Tongue (tissue), 2 donors: ENCODE results near the gene CDRT4. TPM values are rescaled to one million over a fixed set of nuclear protein-coding genes. Genes with fewer than 3 reads are reported as not detected.

Experiments used
- DNase-seq: peaks from one replicate; pipeline ENCODE4 v3.0.0-alpha.2; 2015
- total RNA-seq: library from RNA; depleted of rRNA; stranded (reverse); fragments of >200 nt; gene quantifications from one replicate; pipeline ENCODE4 v1.2.3, GENCODE V29; 2014

The CDRT4 gene
- total RNA-seq, 1 donor from 2014 or later, result not detected

DNA sequence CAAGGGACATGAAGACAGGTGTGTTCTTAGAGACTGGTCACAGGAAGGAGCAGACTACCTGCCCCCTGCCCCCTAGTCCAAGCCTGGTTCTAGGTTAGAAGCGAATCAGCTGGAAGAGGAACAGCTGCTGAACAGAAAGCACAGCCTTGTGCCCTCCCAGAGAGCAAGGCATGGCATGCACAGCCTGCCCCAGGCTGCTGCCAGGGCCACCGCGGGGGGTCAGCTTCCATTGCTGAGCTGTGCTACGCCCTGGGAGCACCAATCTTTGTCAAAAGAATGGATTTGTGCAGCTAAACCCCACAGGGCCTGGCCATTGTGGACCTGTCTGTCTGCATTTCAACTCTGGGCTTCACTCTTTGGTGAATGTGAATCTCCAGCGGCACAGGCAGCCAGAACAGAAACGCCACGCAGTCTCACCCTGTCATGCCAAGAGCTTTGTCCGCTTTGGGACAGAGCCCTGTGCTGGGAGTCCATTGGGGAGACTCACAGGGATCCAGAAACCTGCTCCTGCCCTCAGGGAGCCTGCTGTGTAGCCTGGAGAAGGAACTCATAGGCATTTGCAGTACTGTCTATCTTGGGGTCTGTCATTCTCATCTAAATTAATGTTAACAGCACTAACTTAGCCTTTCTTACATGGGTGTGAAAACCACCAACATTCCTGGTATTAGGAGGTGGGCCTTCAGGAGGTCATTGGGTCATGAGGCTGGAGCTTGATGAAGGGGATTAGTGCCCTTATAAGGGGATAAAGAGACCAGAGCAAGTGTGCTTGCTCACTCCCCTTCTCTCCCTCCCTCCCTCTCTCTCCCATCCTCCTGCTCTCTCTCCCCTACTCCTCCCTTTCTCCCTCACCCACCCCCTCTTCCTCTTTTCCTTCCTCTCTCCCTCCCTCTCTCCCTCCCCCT is 25.6 kb upstream of the CDRT4 start:
- no peak for DNase-seq

DNA sequence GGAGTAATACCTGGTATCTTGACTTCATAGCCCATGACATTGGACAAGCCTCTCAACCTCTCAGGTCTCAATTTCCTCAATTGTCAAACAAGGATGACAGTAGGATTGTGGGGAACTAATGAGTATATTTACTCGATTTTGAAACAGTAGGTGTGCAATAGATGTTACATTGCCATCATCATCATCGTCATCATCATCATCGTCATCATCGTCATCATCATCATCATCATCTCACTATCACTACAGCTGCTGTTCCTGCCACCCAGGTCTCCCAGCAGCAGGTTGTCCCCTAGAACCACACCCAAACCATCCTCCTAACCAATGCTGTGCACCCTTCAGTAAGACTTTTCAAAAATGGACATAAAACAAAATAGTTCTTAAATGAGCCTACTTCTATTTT is 24.8 kb upstream of the CDRT4 start:
- DNase-seq, result no peak

DNA sequence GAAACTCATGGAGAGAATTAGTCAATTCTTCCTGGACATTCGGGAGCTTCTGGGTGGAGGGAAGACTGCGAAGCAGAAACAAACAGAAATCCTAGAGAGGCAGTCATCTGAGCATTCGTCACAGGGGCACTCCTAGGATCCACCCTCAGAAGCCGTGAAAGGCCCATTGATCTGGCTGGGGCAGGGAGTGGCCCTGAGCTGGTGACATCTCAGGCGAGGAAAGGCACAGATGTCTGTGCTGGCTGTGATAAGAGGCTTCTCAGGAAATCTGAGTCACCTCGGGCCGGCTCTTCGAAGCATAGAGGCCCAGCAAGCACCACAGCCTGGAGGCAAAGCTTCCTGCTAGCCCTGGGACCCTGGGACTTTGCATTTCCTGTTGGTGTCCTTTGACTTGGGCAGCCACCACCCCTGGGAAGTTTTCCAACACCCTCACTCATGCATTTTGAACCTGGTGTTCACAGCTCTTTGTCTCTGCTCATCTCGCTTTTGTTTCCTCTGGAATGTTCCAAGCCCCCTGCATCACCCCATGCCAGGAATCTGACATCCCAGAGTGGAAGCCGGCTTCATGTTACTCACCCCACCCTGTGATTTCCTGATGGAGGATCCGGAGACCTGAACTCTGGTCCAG is 23.3 kb upstream of the CDRT4 start:
- peak; percentile 78 for DNase-seq

DNA sequence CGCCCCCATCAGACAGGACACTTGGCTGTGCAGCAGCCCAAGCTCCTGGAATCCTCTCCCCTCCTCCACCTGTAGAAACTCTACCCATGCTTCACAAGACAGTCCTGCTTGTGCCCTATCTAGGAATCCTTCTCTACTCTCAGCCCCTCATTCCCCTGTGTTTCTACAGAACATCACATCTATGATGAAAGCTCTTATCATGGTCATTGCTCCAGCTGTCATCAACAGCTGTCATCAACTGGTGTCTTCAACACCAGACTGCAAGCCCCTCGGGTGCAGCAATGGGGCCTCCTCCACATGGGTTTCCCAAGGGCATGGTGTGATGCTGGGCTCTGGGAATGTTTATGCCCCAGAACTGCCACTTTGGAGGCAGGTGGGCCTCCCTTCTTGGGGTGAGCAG is 21.1 kb upstream of the CDRT4 start:
- DNase-seq, result no peak

DNA sequence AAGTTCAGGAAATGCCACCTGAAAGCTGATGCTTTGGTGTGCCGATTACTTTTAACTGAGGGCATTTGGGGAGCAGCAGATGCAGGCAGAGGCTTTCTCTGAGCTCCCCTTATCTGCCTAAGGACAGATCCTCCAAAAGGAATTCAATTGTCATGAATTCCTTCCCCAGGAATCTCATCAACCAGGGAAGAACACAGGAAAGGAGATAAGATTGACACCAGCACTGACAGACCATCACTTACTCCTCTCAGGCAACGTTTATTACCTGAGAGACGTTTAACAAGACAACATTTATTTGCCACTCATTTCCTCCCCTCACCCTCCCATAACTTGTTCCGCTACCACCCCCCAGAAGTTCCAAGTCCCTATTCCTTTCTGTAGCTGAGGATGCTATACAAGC is 17.6 kb upstream of the CDRT4 start:
- DNase-seq, result no peak

DNA sequence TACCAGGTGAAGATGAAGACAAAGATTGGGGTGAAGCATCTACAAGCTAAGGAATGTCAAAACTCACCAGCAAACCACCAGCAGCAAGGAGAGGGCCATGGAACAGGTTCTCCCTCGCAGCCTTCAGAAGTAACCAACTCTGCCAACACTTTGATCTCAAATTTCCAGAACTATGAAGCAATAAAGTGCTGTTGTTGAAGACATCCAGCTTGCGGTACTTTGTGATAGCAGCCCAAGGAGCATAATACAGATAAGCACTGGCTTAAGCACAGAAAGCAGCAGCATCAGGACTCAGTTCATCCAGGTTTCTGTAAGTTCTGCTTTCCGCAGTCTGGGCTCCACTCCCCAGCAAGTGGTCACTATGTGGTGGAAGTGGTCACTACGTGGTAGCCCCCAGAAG is 16.0 kb upstream of the CDRT4 start:
- no peak for DNase-seq

DNA sequence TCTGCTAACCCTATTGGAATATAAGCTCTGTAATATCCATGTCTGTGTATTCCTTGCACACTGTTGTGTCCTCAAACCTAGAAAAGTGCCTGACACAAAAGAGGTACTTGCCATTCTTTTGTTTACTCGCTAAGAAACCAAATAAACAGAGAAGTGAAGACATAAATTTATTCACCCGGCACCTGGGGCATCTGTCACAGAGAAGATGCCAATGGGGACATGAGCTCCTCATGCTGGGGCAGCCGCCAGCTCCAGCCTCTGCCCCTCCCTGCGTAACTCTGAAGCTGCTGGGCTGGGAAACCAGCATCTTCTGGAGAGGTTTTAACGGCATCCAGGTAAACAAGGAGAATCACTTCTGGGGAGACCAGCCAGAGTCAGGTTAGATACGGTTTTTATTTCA is 15.1 kb upstream of the CDRT4 start:
- no peak for DNase-seq

DNA sequence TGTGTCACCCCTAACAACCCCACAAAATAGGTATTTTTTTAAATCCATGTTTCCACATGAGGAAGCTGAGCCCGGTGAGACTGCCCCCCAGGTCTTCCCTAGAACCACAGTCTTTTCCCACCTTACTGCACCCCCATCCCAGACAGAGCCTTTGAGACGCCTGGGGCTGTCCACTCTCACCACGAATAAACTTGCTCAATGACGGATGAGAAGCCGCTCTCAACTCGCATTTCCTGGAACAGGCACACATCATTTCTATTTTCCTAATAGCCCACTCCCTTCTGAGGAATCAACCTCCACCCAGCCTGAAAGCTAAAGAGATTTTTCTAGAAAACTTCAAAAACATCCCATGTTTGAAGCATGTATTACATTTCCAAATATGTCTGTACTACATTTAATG is 14.1 kb upstream of the CDRT4 start:
- DNase-seq, result no peak

DNA sequence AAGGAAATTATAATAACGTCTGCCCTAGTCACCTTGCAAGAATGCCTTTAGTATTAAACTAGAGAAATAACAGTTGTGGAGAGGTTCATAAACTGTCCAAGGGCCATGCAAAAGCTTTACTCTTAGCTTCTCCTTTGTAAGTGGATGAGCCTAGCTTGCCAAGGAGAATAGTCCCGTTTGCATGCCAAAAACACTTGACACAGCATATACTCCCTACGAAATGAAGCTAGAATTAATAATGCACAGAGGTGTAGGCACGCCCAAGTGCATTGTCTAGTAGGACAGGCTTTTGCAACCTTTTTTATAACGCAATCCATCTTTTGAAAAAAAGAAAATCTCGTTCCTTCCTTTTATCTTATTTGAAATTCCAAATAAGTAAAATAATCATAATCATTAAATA is 12.8 kb upstream of the CDRT4 start:
- no peak for DNase-seq

DNA sequence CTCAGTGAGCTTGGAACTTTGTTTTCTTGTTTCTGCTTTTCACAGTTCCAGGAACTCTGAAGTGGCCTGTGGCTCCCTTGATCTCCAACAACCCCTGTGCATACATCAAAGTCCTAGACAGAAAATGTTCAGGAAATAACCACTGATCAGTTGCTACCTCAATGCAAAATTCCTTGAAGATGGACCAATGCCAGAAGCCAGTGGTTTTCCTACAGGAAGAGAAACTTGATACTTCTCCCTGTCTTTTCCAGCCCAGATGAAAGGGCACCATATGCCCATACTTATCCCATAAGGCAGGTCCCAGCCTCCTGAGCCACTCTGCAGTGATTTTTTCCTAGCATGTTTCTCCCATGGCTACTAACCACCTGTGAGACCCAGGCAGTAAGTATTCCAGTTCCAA is 12.3 kb upstream of the CDRT4 start:
- DNase-seq, result no peak

DNA sequence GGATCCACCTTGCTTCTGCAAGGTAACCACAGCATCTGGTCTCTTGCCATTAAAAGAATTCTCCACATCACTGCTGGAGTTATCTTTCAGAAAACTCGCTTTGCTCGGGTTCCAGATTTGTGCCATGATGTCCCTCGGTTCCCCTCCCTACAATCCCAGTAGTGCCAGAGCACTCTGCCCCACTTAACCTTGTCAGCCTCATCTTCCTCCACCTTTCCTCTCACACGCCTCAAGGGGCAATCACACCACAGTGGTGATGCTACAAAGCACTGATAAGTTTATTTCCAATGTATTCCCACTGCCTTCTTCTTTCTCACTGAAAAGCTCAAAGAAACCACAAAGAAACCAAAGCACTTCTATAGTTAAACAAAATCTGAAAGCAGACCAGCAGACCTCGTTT is 11.4 kb upstream of the CDRT4 start:
- no peak for DNase-seq

DNA sequence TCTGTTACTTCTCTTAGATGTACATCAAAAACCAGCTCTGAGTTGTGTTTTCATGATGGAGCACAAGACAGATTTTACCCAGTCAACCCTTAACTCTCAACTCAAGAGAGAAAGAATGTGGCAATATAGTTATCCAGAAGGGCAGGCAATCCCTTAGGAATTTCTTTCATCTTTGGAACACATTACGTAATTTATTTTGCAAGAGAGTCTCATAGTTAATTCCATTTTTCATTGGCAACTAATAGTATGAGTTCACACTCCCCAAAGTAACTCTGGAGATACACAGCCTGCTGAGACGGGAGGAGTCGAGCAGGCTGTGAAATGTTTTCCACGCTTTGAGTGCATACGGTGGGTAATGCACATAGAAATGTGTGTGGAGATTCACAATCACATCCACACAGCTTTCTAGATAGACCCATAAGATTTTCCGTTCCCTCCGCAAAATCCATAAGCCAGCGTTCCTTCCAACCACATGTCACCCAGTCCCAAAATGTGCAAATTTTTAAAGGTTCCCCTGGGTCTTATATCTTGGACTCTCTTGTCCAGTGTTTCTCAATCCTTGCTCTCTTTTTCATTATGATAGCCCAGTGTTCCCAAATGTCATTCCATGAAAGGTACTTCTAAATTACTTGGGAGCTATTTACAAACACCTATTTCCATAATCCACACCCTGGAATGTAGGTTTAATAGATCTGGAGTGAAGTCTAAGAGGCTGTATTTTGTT is 8.4 kb upstream of the CDRT4 start:
- DNase-seq, result no peak

DNA sequence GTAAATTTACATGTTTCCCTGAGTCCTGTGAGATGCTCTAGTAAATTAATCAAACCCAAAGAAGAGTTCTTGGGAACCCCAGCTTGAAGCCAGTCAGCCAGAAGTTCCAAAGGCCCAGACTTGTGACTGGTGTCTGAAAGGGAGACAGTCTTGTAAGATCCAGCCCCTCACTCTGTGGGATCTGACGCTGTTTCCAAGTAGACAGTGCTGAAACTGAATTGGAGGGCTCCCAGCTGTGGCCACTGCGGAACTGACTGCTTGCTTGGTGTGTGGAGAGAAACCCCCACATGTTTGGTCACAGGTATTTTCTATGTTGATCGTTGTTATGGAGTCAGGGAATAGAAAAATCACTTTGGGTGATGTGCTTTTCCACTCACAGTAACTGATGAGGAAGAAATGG is 5.5 kb upstream of the CDRT4 start:
- no peak for DNase-seq

DNA sequence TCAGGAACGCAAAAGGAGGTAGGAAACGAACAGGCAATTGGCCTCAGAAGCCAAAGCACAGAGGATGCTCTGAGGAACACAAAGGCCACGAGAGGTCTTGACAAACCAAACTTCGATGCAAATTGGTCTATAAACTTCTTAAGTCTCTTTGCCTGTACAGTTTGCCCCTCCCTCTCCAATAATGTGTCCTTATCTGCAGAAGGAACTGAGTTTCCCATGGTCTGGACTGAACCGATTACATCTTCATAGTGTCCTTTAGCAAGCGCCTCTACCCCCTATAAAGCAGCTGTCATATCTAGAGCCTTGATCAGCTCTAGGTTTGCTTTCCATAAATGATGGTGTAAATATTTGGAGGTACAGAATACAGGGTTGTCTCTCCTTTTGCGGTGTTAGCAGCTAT is 3.1 kb upstream of the CDRT4 start:
- no peak for DNase-seq

DNA sequence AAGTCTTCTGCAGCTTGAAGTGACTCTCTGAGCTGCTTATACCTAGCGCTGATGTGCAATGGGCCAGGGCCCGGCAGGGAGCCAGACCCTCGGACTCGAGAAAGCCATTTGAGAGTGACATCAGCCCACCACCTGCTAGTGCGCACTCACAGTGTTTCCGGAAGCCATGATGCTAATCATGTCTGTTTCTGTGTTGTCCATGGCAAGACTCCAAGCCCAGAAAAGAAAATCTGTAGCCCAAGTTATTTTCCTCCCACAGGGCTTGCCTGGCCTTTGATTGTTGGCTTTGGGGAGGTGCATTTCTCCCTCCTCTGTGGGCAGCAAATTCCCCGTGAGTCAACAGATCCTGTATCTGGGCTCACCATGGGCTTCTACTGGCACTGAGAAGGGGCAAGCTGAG is 1.8 kb upstream of the CDRT4 start:
- peak; percentile 60 for DNase-seq

DNA sequence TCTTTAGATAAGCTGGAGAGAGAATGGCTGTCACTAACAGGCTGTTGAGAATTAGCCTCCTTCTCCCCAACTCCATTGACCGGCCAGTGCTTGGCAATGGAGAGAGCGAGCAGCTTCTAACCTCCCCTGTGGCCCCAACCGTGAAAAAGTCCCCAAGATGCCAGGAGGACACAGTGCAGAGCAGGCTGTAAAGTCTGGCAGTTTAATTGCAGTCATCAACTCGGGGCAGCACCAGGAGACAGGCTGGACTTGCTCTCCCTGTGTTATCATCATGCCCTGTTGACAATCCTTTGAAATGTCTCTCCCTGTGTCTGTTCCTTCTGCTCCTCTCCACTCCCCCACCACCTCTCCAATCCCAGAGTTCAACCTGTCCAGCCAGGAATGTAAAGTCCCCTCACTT is 705 bp upstream of the CDRT4 start:
- no peak for DNase-seq

DNA sequence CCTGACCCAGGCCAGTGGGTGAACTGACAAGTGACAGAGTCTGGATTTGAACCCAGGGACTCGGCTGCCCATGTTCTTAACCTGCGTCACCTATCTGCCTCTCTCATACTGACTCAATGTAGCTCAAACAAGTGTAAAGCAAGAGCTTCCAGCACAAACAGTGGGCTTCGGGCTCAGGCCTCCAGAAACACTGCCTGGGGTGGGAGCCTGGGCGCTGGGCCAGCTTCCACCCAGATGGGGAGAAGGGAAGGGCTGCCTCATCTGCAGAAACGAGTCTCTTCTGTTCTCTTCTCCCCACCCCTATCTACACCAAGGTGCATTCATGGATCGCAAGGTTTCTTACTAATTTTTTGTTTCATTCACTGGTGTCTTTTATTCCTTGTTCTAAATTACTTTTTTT is 1.3 kb downstream of the CDRT4 start:
- DNase-seq, result peak; percentile 52

DNA sequence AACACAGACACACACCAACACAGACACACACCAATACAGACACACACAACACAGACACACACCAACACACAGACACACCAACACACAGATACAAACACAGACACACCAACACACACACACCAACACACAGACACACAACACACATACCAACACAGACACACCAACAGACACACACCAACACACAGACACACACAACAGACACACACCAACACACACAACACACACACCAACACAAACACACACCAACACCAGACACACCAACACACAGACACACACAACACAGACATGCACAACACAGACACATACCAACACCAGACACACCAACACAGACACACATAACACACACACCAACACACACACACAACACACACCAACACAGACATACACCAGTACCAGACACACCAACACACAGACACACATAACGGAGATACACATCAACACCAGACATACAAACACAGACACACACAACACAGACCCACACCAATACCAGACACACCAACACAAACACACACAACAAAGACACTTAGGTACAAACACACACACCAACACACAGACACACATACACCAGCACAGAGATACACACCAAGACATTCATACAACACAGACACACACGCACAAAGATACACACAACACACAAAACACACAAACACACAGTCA is 2.2 kb downstream of the CDRT4 start:
- no peak for DNase-seq

DNA sequence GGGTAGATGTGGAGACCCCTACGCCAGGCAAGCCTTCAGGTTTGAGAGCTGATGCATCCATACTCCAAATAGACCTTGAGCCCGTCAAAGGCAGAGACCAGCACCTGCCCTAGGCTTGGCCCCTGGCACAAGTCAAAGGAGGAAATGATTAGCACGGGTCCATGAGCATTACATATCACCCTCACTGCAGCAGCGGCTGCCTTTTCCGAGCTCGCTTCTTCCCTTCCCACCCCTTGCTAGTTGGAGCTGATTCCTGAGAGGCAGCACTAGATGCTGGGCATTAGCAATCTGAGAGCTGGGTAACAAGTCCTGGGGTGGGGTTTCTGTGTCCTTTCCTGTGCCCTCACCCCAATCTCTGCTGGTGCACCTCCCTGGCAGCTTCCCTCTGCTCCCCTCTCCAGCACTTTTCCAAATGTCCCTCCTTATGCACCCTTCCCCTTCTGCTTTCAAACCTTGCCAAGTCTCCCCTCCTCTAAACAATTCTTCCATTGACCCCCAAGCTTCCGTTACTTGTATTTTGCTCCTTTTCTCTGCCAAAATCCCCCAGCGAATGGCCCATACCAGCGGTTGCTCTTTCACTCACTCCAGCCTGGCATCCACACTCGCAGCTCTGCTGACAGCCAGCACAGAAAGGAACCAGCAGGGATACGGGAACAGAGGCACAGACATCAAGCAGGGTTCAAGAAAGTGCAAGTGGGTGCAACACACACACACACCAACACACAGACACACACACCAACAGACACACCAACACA is 3.0 kb downstream of the CDRT4 start:
- DNase-seq, result peak; percentile 60

DNA sequence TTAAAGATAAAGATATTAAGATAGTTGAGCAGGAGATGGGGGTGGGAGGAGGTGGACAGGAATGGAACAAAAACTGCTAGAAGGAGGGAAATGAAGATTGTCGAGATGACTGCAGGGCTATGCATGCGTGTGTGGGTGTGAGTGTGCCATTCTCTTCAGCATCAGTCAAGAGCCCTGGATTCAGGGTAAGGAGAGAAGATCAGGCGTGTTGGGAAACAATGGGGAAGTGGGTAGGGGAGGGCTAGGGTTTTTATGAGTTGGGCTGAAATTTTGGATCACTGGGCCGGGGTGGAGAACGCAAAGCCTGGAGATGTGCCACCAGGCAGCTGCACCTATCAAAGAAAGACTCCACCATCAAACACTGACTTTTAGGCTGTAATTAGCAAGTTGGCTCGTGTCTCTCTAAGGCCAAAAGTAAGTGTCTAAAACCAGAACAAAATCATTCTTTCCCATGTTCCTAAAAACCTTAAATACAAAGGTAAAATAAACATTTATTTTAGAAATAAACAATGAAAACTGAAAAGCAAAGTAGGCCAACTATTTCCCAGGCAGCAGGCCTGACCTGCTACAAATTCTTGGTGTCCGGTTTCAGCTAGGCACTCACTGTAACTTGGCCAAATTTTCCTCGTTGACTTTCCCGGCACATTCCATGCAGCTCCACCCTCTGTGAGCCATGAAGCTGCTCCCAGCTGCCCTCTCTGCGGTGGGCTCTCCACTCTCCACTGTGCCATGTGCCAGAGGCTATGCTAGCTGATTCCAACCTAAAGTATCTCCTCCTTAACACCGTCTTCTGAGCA is 4.2 kb downstream of the CDRT4 start:
- peak; percentile 93 for DNase-seq

DNA sequence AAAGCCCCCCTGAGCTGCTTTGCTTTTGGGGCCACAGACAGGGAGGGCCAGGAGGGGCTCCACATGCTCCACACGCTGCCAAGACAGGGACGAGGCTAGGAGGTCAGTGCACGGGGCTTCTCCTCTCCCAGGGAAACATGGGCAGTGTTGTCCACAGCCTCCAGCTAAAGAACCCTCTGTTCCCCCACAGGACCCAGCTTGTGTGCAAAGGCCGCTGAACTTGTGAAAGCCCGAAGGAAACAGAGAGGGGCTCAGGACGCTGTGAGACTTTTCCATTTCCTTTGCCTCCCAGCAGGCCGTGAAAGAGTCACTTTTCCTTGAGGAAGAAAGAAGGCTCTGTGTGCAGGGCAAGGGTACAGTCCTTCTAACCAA is 9.7 kb downstream of the CDRT4 start:
- DNase-seq, result no peak
